ENCODE data around the gene ZNF581. TPM values are rescaled to one million over a fixed set of nuclear protein-coding genes. Genes with fewer than 3 reads are reported as not detected.

The ZNF581 gene
- total RNA-seq, 1 experiment from 2014 or later: 65.1 TPM

DNA sequence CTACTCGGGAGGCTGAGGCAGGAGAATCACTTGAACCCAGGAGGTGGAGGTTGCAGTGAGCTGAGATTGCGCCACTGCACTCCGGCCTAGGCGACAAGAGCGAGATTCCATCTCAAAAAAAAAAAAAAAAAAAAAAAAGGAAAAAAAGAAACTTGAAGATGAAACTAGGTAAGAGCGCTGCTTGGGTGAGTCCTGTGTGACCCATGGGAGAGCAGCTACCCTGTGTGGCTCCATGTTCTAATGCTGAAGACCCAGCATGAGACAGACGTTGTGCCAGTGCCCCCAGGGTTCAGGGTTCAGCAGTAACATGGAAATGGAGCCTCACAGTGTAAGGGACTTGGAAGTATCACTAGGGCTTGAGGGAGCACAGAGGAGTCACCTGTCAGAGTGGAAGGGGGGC, 25.0 kb upstream of the ZNF581 start:
- no peak overlapping the region for H3K23ac ChIP-seq (ENCODE audit: insufficient read length, low read depth, low read length)
- no peaks in the 10 kb centered on the region for H3K27me3 ChIP-seq (ENCODE audit: insufficient read depth, low read length)
- no peak overlapping the region for H2AFZ ChIP-seq (ENCODE audit: low read length)
- H3K4me1 ChIP-seq (ENCODE audit: insufficient read depth, low read length): no peaks in the 10 kb centered on the region
- H3K23me2 ChIP-seq (ENCODE audit: insufficient read length, low read depth, low read length, poor library complexity, severe bottlenecking): no peaks in the 10 kb centered on the region
- H4K20me1 ChIP-seq (ENCODE audit: control insufficient read depth, insufficient read depth, insufficient read length): no peaks in the 10 kb centered on the region
- no peak for DNase-seq
- H2BK15ac ChIP-seq (ENCODE audit: low read depth, low read length): no peak overlapping the region
- H3K9me3 Mint-ChIP-seq: no peaks in the 10 kb centered on the region; a peak in 1 of 5 replicates
- H4K91ac ChIP-seq (ENCODE audit: insufficient read length, low read depth, low read length): no peak overlapping the region
- no peak overlapping the region for H2BK20ac ChIP-seq (ENCODE audit: low read depth, low read length, poor library complexity, severe bottlenecking)
- H3K9ac ChIP-seq (ENCODE audit: extremely low read depth, insufficient read length, low read length): no peak overlapping the region
- no peak overlapping the region for H2BK5ac ChIP-seq (ENCODE audit: insufficient read length, low read length)
- no peak overlapping the region for H3K18ac ChIP-seq (ENCODE audit: insufficient read length, low read depth, low read length)
- TF ChIP-seq, protein P1, sequence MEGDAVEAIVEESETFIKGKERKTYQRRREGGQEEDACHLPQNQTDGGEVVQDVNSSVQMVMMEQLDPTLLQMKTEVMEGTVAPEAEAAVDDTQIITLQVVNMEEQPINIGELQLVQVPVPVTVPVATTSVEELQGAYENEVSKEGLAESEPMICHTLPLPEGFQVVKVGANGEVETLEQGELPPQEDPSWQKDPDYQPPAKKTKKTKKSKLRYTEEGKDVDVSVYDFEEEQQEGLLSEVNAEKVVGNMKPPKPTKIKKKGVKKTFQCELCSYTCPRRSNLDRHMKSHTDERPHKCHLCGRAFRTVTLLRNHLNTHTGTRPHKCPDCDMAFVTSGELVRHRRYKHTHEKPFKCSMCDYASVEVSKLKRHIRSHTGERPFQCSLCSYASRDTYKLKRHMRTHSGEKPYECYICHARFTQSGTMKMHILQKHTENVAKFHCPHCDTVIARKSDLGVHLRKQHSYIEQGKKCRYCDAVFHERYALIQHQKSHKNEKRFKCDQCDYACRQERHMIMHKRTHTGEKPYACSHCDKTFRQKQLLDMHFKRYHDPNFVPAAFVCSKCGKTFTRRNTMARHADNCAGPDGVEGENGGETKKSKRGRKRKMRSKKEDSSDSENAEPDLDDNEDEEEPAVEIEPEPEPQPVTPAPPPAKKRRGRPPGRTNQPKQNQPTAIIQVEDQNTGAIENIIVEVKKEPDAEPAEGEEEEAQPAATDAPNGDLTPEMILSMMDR (conservative IDR thresholded peaks at IDR 0.05): no peak
- H4K8ac ChIP-seq (replicated peaks; ENCODE audit: insufficient read length, low read depth, low read length): no peak overlapping the region
- H3K4me1 Mint-ChIP-seq: peaks cover 2 to 3% of the 10 kb centered on the region in 2 experiments; a peak in 3 of 4 replicates
- H3K79me2 ChIP-seq (ENCODE audit: insufficient read depth, low read length): no peaks in the 10 kb centered on the region
- H2BK120ac ChIP-seq (ENCODE audit: low read depth, low read length, poor library complexity, severe bottlenecking): no peak overlapping the region
- no CpG with 5 or more reads among the region's 7 CpGs for WGBS (ENCODE audit: extremely low coverage, insufficient read length, low lambda C conversion rate)
- peak overlapping the region in 1 of 2 experiments; percentile 23; a peak in 1 of 5 replicates for H3K4me3 Mint-ChIP-seq
- no peak overlapping the region for H2BK12ac ChIP-seq (ENCODE audit: insufficient read length, low read depth, low read length)
- H3K27ac Mint-ChIP-seq: no peak overlapping the region
- H4K5ac ChIP-seq (ENCODE audit: insufficient read length, low read depth, low read length): no peak overlapping the region
- H3K4ac ChIP-seq (ENCODE audit: low read depth, low read length): no peak overlapping the region
- no peak overlapping the region for H3K14ac ChIP-seq (ENCODE audit: insufficient read depth, low read length)
- H3K27me3 Mint-ChIP-seq (ENCODE audit: low read depth): peaks cover 2% of the 10 kb centered on the region
- H2AK5ac ChIP-seq (ENCODE audit: insufficient read length, low read length): no peak overlapping the region
- H3K56ac ChIP-seq (ENCODE audit: insufficient read length, low read depth, low read length): no peak overlapping the region
- H3K79me1 ChIP-seq (ENCODE audit: insufficient read depth, low read depth, low read length, poor library complexity, severe bottlenecking): no peaks in the 10 kb centered on the region
- peaks cover 22 to 49% (median 43%) of the 10 kb centered on the region in 3 experiments for H3K36me3 Mint-ChIP-seq (ENCODE audit: insufficient read depth in 1 of 3, low read depth in 3 of 3)
- H3K4me2 ChIP-seq (ENCODE audit: insufficient read depth, insufficient read length, low read length): no peak overlapping the region
- H3K9me3 ChIP-seq (ENCODE audit: control insufficient read depth, low read depth, low read length): no peaks in the 10 kb centered on the region
- no peak overlapping the region for H3K27ac ChIP-seq (ENCODE audit: insufficient read length, low read depth, low read length)
- no peak overlapping the region for H3T11ph ChIP-seq (ENCODE audit: low read length)

Measured in H9 (cell line).